Activated B cell treated with CpG ODN at 0.5 μM for 24 hours (primary cell): Measurements from ENCODE around the gene CD244. TPM values are rescaled to one million over a fixed set of nuclear protein-coding genes. Genes with fewer than 3 reads are reported as not detected.
"Not testable (repeated sequence)": the region's sequence is repeated elsewhere in the genome, so short reads cannot be mapped to it uniquely, and the experiment has no call there.

Source experiments
- ATAC-seq: fragments of 200-7000 bp; cut with Tn5 transposase; one replicate; pipeline ENCODE4 v1.10.0; 2021; ENCODE audit warnings: low read depth, mild to moderate bottlenecking, moderate library complexity
- CTCF ChIA-PET: fragments of 350-600 bp; sonication (Branson Sonifier 250); formaldehyde crosslinking; loops from one replicate; lab custom pipeline; 2021; ENCODE audit warnings: antibody characterized with exemption; lab: Charles Lee
- POLR2A ChIA-PET: fragments of 350-600 bp; sonication (Branson Sonifier 250); formaldehyde crosslinking; loops from one replicate; lab custom pipeline; 2021; ENCODE audit warnings: antibody characterized with exemption; lab: Charles Lee
- DNase-seq: peaks from one replicate; pipeline ENCODE4 v3.0.0; 2022
- H3K27ac Mint-ChIP-seq: one replicate; pipeline ENCODE4 v1.8.0; 2020; ENCODE audit warnings: mixed read lengths
- H3K27me3 Mint-ChIP-seq: one replicate; pipeline ENCODE4 v1.8.0; 2021; ENCODE audit warnings: mixed read lengths
- H3K36me3 Mint-ChIP-seq: one replicate; pipeline ENCODE4 v1.8.0; 2021; ENCODE audit warnings: low read depth, mixed read lengths
- H3K4me1 Mint-ChIP-seq: one replicate; pipeline ENCODE4 v1.8.0; 2021; ENCODE audit warnings: mixed read lengths
- H3K4me3 Mint-ChIP-seq: one replicate; pipeline ENCODE4 v1.8.0; 2020; ENCODE audit warnings: mild to moderate bottlenecking, mixed read lengths
- H3K9me3 Mint-ChIP-seq: one replicate; pipeline ENCODE4 v1.8.0; 2020; ENCODE audit warnings: mixed read lengths
- CTCF ChIP-seq: fragments of 200-600 bp; IDR thresholded peaks from one replicate; pipeline ENCODE4 v1.8.0; 2022; ENCODE audit warnings: antibody characterized with exemption, mild to moderate bottlenecking
- intact Hi-C: fragments of 100-400 bp; cut with micrococcal nuclease; formaldehyde crosslinking; loops from one replicate; pipeline ENCODE4 v1.15.1; 2024
- total RNA-seq: library from RNA; stranded (reverse); gene quantifications from 2 replicates; pipeline ENCODE4 v1.2.3, GENCODE V29; 2022

CD244 gene
- total RNA-seq, 1 donor from 2014 or later, result not detected

DNA sequence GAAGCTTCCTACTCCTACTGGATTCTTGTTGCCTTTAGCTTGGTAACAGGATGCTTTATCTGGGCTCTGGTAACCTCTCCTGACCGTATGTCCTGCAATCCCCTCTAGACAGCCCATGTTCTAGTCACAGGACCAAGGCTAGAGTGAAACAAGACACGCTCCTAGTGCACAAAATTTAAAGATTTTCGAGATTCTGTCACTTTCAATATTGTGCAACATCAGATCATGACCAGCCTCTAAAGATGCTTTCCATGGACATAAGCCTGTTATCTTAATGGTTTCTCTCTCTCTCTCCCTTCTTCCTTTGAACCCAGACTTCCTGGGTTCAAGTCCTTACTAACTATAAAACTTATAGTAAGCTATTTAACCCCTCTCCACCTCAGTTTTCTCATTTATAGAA lies 68.3 kb downstream of the CD244 start:
- Mint-ChIP-seq H3K4me3 (no peak overlapping the region), H3K9me3 (no peaks in the 10 kb centered on the region), H3K27me3 (no peaks in the 10 kb centered on the region), H3K27ac (peak overlapping the region; percentile 99), H3K4me1 (peaks cover 80% of the 10 kb centered on the region), H3K36me3 (peaks cover 27% of the 10 kb centered on the region)
- intact Hi-C loops, result no loop called here
- POLR2A ChIA-PET, result interaction anchor here (0.6 to 6.1 kb wide), 4 partner anchors 13 to 431 kb away, joined by 4 to 52 read pairs (median 22); partner anchors contain the start of gene TOMM40L
- DNase-seq (no peak), ATAC-seq (no peak)
- no peak for TF ChIP-seq CTCF
- CTCF ChIA-PET, result interaction anchor here (1.1 to 5.7 kb wide), 4 partner anchors 14 to 37 kb away, joined by 3 to 46 read pairs (median 11); no protein-coding TSS in a partner anchor

DNA sequence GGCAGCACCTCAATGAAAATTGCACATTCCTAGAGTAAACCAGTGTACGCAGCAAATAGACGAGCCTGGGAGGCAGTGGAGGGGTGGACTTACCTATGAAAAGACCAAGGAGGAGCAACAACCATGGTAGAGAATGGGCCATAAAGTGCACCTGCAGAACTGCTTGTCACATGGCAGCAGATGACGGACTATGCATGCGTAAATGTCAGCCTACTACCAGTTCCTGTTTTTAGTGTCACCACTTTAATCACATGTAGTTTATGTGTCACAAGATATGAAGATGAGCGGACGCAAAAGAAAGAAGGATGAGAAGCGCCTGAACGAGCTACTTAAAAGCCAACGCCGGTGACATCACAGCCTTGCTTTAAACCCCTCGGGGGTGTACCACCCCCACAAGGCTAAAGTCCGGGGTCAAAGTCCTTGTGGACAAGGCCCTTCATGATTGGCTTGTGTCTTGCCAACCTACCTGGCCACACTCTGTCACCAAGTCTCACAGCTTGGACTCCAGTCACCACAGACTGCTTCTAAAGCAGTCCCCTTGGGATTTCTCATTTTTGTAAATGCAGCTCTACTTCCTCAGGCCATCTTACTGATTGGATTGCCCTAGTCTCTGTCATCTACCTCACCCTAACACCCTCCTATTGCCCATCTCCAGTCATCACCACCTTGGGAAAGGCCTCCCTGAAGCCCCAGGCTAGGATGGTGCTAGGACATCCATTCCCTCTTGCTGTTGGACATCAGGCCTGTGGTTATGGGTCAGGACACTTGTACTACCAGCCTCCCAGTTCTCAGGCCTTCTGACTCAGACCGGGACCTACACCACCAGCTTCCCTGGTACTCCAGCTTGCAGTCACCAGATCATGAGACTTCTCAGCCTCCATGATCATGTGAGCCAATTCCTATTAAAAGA lies 72.7 kb downstream of the CD244 start:
- DNase-seq (peak; percentile 74), ATAC-seq (peak; percentile 84)
- H3K27me3 Mint-ChIP-seq, result no peaks in the 10 kb centered on the region
- ChIA-PET CTCF (interaction anchor here (1.1 to 2.4 kb wide), 7 partner anchors 9 to 164 kb away, joined by 3 to 18 read pairs (median 4); partner anchors contain the start of gene ITLN2), POLR2A (interaction anchor here (0.6 to 2.9 kb wide), 23 partner anchors 9 to 308 kb away, joined by 3 to 37 read pairs (median 4); partner anchors contain the start of genes CD48, KLHDC9, SLAMF1 and SLAMF7)
- H3K4me1 Mint-ChIP-seq, result peaks cover 44% of the 10 kb centered on the region
- intact Hi-C loops, result loop anchor here (1.0 kb wide), 4 partner anchors 8 to 22 kb away; no protein-coding TSS in a partner anchor
- no peaks in the 10 kb centered on the region for H3K9me3 Mint-ChIP-seq
- H3K4me3 Mint-ChIP-seq, result peak overlapping the region; percentile 59
- peak overlapping the region; percentile 98 for H3K27ac Mint-ChIP-seq
- H3K36me3 Mint-ChIP-seq, result no peaks in the 10 kb centered on the region
- TF ChIP-seq CTCF, result no peak

GRCh38 chr1:160789051-160789701 lies 73.5 kb downstream of the CD244 start:
- DNase-seq (no peak), ATAC-seq (no peak)
- TF ChIP-seq CTCF, result no peak
- H3K4me1 Mint-ChIP-seq, result peaks cover 40% of the 10 kb centered on the region
- intact Hi-C loops, result loop anchor here (1.0 kb wide), 2 partner anchors 13 to 21 kb away; no protein-coding TSS in a partner anchor
- H3K4me3 Mint-ChIP-seq, result peak overlapping the region; percentile 59
- CTCF ChIA-PET, result interaction anchor here (1.1 to 2.4 kb wide), 4 partner anchors 12 to 165 kb away, joined by 3 to 18 read pairs (median 4); partner anchors contain the start of gene ITLN2
- peak overlapping the region; percentile 98 for H3K27ac Mint-ChIP-seq
- POLR2A ChIA-PET, result interaction anchor here (0.6 to 2.9 kb wide), 19 partner anchors 8 to 279 kb away, joined by 3 to 37 read pairs (median 5); partner anchors contain the start of genes CD48, SLAMF1 and SLAMF7
- H3K9me3 Mint-ChIP-seq, result no peaks in the 10 kb centered on the region
- no peaks in the 10 kb centered on the region for H3K36me3 Mint-ChIP-seq
- H3K27me3 Mint-ChIP-seq, result no peaks in the 10 kb centered on the region

GRCh38 chr1:160782988-160783765 lies 79.5 kb downstream of the CD244 start:
- Mint-ChIP-seq H3K4me1 (peaks cover 54% of the 10 kb centered on the region), H3K27ac (peak overlapping the region; percentile 89)
- H3K36me3 Mint-ChIP-seq, CTCF ChIA-PET, DNase-seq, H3K9me3 Mint-ChIP-seq, ATAC-seq, H3K27me3 Mint-ChIP-seq, H3K4me3 Mint-ChIP-seq: not testable (repeated sequence)
- intact Hi-C loops, result loop anchor here (1.0 kb wide), 2 partner anchors 7 to 13 kb away; partner anchors contain the start of gene LY9
- POLR2A ChIA-PET, result interaction anchor here (1.4 to 3.4 kb wide), 3 partner anchors 7 to 17 kb away, joined by 5 to 52 read pairs (median 27); partner anchors contain the start of gene LY9
